GM18498 (cell line): ENCODE results near the gene VPS45.

Experiments used
- ATAC-seq: cut with Tn5 transposase; IDR thresholded peaks from one replicate; pipeline ENCODE4 v1.9.1; 2021; ENCODE audit warnings: mild to moderate bottlenecking, moderate library complexity; ENCODE audit not compliant: unreplicated experiment

VPS45 gene

DNA sequence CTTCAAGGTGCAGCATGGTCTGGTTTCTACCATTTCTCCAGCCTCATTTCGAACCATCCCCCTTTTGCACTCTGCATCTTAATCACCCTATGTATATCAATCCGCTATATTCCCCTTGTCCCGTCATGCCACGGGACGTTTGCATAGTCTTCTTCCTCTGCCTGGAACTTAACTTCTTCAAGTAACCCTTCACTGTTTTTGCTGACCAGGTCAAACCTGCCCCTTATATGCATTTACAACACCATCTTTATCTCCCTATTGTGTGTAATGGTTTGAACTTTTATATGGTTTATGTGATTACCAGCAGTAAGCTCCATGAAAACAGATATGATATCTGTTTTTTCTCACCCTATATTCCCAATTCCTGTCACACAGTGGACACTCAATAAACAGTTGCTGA, 2.3 kb downstream of the VPS45 start:
- ATAC-seq, result no peak

DNA sequence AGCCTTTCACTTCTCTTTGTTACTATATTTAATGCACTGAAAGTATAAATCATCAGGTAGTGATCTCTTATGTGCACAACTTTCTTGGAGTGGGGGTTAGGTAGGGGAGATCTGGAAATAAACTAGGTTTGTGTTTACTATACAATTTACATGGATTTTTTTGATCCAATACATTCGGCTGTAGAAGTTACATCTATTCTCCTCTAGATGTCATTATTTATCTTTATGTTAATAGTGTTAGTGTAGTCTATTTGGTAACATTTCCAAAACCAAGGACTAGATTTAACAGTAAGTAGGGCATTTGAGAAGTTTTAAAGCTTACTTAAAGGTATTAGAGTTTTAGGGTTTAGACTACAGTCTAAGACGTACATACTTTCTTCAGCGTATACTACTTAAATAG, 5.4 kb downstream of the VPS45 start:
- no peak for ATAC-seq

DNA sequence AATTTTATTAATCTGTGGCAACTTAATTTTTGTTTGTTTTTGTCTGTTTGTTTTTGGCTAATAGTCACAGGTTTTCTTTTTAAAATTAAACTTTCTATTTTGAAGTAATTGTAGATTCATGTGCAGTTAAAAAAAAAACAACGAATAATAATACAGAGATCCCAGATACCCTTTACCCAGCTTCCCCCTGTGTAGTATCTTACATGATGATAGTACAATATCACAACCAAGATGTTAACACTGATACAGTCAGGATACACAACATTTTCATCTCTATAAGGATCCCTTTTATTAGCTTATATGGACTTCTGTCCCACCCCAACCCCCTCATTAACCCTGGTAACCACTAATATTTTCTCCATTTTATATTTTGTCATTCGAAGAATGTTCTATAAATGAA, 5.9 kb downstream of the VPS45 start:
- no peak for ATAC-seq

DNA sequence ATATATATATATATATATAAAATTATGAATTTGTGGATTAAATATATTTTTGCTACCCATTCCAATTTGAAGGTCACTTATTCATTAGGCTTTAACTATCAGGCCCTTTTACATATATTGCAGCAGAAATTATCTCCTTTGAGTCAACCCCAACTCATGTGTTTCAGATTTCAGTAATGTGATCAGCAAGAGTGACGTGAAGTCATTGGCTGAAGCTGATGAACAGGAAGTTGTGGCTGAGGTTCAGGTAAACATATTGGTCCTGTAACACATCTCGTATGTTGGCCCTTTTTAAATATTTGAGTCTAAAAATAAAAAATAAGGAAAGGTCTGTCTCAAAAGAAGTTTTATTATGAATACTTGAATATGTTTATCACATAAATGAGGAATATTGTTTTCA, 8.5 kb downstream of the VPS45 start:
- no peak for ATAC-seq

DNA sequence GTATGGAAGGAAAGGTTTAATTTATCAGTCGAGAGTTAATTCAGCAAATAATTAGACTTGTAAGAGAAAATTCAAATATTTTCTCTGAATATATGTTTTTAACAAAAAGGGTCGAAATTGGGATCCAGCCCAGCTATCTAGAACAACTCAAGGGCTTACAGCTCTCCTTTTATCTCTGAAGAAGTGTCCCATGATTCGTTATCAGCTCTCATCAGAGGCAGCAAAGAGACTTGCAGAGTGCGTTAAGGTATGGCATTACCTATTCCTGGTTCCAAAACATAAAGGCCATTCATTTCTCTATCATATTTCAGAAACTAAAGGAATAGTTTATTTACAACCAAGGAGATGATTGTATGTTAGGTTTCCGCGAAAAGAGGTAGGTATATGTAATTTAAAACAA, 9.4 kb downstream of the VPS45 start:
- no peak for ATAC-seq

DNA sequence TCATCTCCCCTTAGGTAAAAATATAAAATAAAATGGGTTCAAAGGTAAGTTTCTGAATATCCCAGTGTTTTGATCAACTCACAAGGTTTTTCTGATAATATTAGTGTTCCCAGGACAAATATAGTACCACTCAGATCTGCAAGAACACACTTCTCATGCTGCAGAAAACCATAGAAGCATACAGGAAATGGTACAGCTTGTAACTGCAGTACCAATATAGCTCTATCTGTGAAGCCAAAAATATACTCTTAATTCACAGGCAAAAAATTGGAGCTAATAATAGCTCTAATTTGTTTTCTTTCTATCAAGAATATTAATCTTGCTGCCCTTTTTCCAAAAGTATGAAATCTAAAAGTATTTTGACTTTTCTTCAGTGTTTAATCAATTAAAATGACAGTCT, 13.2 kb downstream of the VPS45 start:
- no peak for ATAC-seq

DNA sequence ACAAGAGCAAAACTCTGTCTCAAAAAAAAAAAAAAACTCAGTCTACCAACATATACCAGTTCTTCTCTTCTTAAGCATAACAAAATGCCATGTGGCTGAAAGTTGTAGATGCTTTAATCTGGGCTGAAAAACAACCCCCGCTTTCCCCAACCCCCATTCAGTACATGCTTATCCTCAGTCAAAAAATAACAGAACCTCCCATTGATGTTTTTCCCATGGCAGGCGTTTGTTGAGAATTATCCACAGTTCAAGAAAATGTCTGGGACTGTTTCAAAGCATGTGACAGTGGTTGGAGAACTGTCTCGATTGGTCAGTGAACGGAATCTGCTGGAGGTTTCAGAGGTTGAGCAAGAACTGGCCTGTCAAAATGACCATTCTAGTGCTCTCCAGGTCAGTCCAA, 14.9 kb downstream of the VPS45 start:
- no peak for ATAC-seq

DNA sequence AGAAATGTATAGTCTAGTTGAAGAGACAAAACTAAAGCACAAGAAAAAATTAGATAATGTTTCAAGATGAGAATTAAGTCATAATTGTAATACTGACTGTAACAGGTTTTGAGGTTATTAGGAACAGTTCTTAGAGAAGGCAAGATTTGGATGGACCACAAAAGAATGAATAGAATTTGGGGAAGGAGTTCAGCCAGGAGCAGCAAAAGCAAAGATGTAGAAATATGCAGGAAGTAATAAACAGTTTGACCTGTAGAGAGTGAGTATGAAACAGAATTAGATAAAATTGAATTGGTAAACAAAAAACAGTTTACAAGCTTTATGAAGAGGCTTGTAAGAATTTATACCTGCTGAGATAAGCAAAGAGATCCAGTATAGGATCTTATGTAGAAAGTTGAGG, 16.3 kb downstream of the VPS45 start:
- no peak for ATAC-seq

DNA sequence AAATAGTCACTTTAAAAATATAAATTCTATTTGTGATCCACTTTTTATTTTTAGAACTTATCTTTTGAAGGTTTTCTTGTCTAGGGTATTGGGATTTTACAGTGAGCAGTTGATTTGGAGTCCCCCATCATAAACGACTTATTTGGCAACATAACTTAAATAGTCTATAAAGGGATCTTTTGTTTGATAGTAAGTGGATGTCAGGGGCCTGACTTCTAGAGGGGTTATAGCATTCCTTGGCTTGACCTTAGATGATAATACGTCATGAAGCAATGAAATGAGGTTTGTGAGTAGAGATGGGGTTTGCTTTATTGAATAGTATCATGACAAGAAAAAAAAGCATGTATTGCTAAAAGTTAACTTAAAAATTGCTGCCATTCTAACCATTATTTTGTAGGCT, 17.8 kb downstream of the VPS45 start:
- no peak for ATAC-seq

DNA sequence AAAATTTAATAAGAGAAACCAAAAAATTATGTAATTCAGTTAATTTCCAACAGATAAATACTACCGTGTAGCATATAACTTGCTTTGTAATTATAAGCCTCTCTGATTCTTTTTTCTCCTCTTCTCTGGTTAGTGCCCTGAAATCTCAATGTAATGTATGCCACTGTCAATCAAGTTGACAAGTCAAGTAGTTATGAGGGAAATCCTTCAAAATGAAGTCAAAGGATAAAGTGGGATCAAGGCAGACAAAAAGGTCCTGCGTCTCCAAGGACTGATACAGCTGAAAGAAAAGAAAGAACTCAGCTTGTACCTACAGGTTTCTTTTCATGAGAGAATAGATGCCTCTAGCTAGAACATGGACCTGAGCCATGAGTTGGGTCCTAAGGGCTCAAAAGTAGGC, 19.8 kb downstream of the VPS45 start:
- no peak for ATAC-seq

DNA sequence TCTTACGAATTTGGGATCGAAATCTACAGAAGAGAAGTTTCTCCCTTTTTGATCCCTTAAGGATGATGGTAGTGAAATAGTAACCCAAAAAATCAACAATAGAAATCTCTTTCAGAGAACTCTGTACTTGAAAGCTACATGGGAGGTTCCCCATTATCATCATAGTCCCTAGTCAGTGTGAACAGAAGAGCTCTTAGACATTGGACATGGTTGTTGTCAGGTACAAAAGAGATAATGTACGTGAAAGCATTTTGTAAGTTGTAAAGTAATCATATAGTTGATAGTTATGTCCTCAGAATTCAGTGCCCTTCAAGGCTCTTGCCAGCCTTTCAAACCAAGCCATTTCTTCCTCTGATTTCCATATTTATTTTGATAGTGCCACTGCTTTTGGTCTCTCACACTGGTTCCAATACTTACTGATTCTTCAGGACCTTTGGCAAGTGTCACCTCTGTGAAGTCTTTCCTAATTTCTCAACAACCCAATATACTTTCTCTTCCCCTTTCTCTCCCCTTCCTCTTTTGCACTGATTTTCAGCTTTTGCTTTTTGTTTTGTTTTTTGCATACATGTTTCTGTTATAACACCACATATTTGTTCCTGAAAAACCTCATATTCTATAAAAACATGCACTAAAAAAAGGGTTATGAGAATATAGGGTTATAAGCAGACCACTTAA, 22.4 kb downstream of the VPS45 start:
- ATAC-seq, result no peak

DNA sequence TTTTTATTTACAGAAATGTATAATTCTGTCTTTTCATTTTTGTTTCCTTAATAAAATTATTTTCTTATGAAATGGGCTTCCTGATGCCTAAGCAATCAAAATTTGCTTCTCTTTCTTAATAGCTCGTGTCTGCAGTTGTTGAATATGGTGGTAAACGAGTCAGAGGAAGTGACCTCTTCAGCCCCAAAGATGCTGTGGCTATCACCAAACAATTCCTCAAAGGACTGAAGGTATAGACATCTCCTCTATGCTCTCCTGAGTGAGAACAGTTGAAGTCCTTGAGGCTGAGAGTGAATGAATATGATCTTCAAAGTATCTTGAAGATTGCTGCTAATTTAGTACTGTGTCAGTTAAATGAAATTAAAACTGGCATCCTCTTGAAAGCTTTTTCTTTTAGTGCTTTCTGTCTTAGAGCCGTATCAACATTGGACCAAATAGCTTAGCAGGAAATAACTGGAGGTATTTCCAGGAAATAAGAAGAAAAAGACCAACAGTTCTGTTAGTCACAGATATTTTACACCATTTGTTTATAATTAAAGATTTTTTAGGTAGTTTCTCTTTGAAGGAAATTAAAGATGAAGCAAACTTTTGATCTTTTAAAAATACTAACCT, 24.7 kb downstream of the VPS45 start:
- no peak for ATAC-seq

DNA sequence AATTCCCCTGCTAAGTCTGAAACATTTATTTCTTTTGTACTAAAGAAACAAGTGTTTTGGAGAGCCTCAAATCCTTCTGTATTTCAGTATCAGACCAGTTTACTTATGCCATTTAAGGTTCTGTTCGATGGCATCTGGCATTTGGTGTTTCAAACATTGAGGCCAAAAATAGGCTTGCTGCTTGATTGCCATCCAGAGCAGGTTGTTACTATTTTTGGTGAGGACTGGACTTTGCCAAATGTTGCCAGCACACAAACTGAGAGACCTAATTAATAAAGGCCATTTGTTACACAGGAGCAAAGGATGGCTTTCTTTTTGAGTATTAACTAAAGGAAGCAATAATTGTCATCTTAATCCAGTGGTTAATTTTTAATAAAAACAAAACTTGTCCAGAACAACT, 26.2 kb downstream of the VPS45 start:
- no peak for ATAC-seq

DNA sequence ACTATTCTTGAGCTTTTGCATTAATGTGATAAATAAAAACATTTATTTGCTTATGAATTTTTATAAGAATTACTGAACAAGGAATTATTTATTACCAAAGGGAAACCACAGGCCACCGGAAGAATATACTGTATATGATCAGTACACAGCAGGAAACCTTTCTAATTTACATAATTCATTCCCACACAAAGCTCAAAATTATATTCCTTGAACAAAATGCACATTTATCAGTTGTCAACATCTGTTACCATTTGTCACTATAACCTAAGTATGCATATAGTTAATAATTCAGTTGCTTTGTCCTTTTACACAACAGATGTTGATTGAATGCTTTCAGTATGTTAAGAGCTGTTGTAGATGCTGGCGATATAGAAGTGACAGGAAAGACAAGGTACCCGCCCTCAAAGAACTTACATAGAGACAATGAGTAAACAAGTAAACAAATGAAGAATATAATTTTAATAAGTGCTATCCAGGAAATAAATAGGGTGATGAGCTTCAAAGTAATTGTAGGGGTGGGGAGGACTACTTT, 27.2 kb downstream of the VPS45 start:
- no peak for ATAC-seq

DNA sequence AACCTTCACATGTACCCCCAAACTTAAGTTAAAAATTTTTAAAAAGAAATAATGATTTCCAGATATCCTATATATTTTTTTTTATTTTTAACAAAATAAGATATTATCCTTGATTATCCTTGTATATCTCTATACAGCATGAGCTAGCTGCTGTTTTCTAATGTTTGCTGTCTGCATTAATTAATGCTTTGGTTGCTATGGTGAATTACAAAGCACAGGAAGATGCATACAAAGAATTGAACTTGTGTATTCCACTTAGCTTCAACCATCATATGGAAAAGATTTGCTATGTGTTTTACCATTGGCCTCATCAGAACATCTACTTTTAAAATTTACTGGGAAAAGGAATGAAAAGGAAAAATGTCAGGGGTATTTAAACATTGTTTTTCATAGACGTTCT, 35.4 kb downstream of the VPS45 start:
- ATAC-seq, result no peak

DNA sequence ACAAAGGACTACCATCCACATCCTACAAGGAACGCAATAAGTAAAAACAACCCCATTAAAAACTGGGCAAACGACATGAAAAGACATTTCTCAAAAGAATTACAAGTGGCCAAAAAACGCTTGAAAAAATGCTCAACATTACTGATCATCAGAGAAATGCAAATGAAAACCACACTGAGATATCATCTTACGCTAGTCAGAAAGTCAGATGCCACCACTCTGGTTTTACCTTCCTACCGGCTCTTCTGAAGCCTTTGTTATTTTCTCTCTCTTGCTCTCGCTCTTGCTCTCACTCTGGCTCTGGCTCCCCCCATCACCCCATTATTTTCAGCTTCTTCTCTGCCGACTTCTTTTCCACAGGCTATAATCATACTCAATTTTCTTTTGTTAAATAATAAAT, 38.8 kb downstream of the VPS45 start:
- no peak for ATAC-seq

DNA sequence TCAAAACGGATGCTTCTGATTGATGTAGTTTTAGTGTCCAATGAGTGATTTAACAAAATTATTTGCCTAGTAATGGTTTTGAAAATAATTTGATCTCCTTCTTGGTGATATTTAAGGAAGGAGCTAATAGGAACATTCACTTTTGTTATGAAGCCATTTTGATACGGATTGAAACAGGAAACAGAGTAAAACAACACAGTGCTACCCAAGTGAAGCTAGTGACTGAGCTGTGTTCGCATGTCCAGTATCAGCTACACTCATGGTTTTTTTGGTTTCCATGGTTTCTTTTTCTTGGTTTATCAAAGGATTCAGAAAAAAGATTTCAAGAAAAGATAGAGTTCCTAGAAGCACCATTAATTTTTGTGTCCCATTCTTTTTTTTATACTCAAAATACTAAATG, 42.0 kb downstream of the VPS45 start:
- ATAC-seq, result no peak

DNA sequence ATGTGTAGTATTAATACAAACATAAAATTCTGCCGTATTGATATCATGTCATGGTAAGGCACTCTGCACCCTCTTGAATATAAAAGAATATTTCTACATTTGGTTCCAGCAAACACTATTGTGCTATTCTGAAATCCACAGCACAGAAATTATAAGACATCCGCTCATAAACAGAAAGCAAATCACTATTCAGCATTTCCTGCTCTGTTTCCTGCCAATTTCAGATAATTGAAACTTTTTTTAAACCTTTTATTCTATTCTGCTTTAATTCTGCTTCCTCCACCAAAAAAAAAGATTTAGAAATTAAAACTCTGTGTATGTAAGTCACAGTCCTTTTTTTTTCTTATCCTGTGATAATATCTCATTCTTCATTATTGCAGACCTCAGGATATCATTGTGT, 42.5 kb downstream of the VPS45 start:
- ATAC-seq, result no peak

DNA sequence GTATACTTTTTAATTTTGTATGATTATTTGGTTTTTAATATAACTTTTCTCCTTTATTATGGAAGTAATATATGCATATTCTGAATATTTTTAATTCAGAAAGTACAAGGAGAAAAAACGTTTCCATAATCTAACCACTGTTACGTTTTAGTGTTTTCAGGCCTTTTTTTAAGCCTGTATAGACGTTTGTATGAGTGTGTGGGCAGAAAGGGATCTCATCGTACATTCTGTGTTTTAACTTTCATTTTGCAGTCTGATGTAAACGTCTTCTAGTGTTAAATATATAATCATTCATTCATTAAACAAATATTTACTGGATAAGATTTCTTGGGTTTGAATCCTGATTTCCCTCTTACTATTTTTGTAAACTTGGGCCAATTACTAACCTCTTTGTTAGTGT, 44.1 kb downstream of the VPS45 start:
- no peak for ATAC-seq

DNA sequence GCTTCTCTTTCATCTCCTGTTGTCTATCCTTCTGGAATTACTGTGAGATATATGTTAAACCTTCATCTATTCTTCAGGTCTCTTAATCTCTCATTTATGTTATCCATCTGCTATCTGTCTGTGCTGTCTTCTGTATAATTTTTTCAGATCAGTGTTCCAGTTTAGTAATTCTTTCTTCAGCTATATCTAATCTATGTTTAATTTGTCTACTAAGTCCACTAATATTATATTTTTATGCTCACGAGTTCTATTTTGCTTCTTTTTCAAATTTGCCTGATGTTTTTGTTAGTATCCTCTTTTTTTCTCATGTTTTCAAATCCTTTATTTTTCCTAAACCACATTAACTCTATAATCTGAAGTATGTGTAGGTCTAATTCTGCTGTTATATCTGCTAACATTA, 47.5 kb downstream of the VPS45 start:
- ATAC-seq, result no peak

DNA sequence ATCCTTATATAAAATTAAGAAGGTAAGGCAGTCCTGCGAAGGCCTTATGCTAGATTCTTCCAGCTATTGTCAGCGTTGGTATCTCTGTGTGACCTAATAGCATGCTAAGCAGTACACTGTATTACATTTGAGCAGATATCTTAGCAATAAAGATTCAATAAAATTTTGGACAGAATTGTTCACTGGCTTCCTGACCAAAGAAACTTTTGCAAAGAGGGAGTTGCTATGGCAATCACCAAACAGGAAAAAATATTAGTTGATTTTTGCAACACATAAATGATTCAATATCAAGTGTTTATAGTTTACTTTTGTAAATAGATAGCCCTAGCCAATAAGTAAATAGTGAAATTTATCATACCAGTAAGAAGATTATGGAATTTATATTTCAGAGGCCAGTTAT, 51.1 kb downstream of the VPS45 start:
- no peak for ATAC-seq

DNA sequence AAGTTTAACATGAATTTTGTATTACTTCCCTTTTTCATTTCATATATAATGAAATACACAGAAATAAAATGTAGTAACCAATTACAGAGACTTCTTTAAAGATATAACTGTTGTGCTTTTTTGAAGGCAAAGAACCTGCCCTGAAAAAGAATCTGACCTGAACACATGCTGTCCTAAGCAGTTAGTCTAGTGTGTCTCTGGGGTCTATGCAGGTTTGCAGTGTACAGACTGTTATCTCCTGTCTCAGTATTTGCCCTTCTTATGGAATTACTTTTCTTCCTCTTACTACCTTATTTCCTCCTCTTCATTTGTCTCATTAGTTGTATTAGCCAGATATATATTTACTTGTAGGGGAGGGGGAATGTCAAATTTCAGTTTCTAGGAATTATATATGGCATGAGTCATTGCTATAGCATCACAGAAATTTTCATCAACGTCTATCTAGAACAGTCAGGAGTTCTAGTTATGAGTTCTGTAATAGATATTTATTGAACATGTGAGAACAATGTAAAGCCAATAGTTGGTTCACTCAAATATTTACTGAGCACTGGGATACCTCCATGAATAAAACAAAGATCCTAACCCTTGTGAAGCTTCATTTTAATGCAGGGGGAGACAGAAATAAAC, 53.8 kb downstream of the VPS45 start:
- no peak for ATAC-seq
